IMR-90 (cell line): ENCODE measurements around the gene CERS6. TPM values are rescaled to one million over a fixed set of nuclear protein-coding genes. Genes with fewer than 3 reads are reported as not detected.

ENCODE experiments used
- ATAC-seq: fragments of 200-7000 bp; cut with Tn5 transposase; 2 replicates; pipeline ENCODE4 v1.9.1; 2020; ENCODE audit warnings: low read depth, mild to moderate bottlenecking, moderate library complexity
- BruUV-seq: library from RNA; stranded (reverse); fragments of 400-500 nt; replicated peaks from 2 replicates; lab custom pipeline; 2021; lab: Mats Ljungman, UMichigan
- CTCF ChIA-PET: fragments of 300-600 bp; formaldehyde crosslinking; extraction: SDS; loops from one replicate; lab custom pipeline; 2021; ENCODE audit warnings: antibody characterized with exemption; lab: Yijun Ruan, JAX
- POLR2A ChIA-PET: fragments of 300-600 bp; sonication (Branson Sonifier 250); formaldehyde crosslinking; loops from one replicate; lab custom pipeline; 2022; ENCODE audit warnings: antibody characterized with exemption; ENCODE audit not compliant: unreplicated experiment; lab: Charles Lee
- DNase-seq: peaks from one replicate; pipeline ENCODE4 v3.0.0; 2013
- H2AFZ ChIP-seq: replicated peaks from 2 replicates; pipeline ENCODE3; 2013; ENCODE audit warnings: low read length, mild to moderate bottlenecking; ENCODE audit not compliant: poor library complexity
- H2AK5ac ChIP-seq: 2 replicates; pipeline ENCODE4 v1.6.1; 2013; ENCODE audit warnings: low read depth, low read length, inconsistent platforms
- H2AK9ac ChIP-seq: replicated peaks from 2 replicates; pipeline ENCODE3; 2013; ENCODE audit warnings: mild to moderate bottlenecking, low read depth, low read length, moderate library complexity; ENCODE audit not compliant: poor library complexity
- H2BK120ac ChIP-seq: 2 replicates; pipeline ENCODE4 v1.6.1; 2013; ENCODE audit warnings: low read depth, low read length, inconsistent platforms
- H2BK15ac ChIP-seq: 3 replicates; pipeline ENCODE4 v1.6.1; 2013; ENCODE audit warnings: low read depth, low read length, inconsistent platforms
- H2BK20ac ChIP-seq: 2 replicates; pipeline ENCODE4 v1.6.1; 2013; ENCODE audit warnings: low read depth, mild to moderate bottlenecking, inconsistent platforms, low read length, moderate library complexity
- H2BK5ac ChIP-seq: 2 replicates; pipeline ENCODE4 v1.6.1; 2013; ENCODE audit warnings: mild to moderate bottlenecking, low read depth, low read length, inconsistent platforms; ENCODE audit not compliant: poor library complexity, severe bottlenecking
- H3K14ac ChIP-seq: replicated peaks from 2 replicates; pipeline ENCODE4 v1.6.1; 2013; ENCODE audit warnings: low read depth, low read length, inconsistent platforms
- H3K18ac ChIP-seq: 2 replicates; pipeline ENCODE4 v1.6.1; 2013; ENCODE audit warnings: low read depth, low read length, control low read depth
- H3K23ac ChIP-seq: 2 replicates; pipeline ENCODE4 v1.6.1; 2013; ENCODE audit warnings: low read depth, low read length, inconsistent platforms
- H3K27ac ChIP-seq: 2 replicates; pipeline ENCODE4 v1.5.1; 2013; ENCODE audit warnings: mild to moderate bottlenecking, control low read depth, low read length; ENCODE audit not compliant: insufficient read depth
- H3K27me3 ChIP-seq: 2 replicates; pipeline ENCODE4 v1.6.1; 2013; ENCODE audit warnings: low read length; ENCODE audit not compliant: control insufficient read depth, insufficient read depth
- H3K36me3 ChIP-seq: 2 replicates; pipeline ENCODE4 v1.6.1; 2013; ENCODE audit warnings: low read length, mixed read lengths; ENCODE audit not compliant: control insufficient read depth, insufficient read depth
- H3K4ac ChIP-seq: 2 replicates; pipeline ENCODE4 v1.6.1; 2013; ENCODE audit warnings: low read depth, low read length, inconsistent platforms
- H3K4me1 ChIP-seq: 2 replicates; pipeline ENCODE4 v1.6.1; 2013; ENCODE audit warnings: low read length, mixed read lengths; ENCODE audit not compliant: control insufficient read depth, insufficient read depth
- H3K4me2 ChIP-seq: 2 replicates; pipeline ENCODE4 v1.6.1; 2013; ENCODE audit warnings: low read depth, mild to moderate bottlenecking, control low read depth, low read length, moderate library complexity
- H3K4me3 ChIP-seq: 2 replicates; pipeline ENCODE4 v1.5.1; 2013; ENCODE audit warnings: low read depth, mild to moderate bottlenecking, control low read depth, low read length, moderate library complexity; ENCODE audit not compliant: insufficient read depth
- H3K56ac ChIP-seq: 2 replicates; pipeline ENCODE4 v1.6.1; 2013; ENCODE audit warnings: low read length, inconsistent platforms; ENCODE audit not compliant: insufficient read depth; ENCODE audit errors: extremely low read depth
- H3K79me1 ChIP-seq, 2 experiments: 2 replicates each; pipeline ENCODE4 v1.6.1; 2013; ENCODE audit warnings: low read length in 2 of 2, inconsistent platforms in 1 of 2, low read depth in 1 of 2
- H3K9ac ChIP-seq: 2 replicates; pipeline ENCODE4 v1.6.1; 2013; ENCODE audit warnings: low read depth, low read length, control low read depth
- H3K9me1 ChIP-seq: 2 replicates; pipeline ENCODE4 v1.6.1; 2013; ENCODE audit warnings: low read length, inconsistent platforms; ENCODE audit not compliant: insufficient read depth
- H3K9me3 ChIP-seq: 2 replicates; pipeline ENCODE4 v1.6.1; 2013; ENCODE audit warnings: low read length; ENCODE audit not compliant: control insufficient read depth, insufficient read depth
- H4K20me1 ChIP-seq: 2 replicates; pipeline ENCODE4 v1.6.1; 2013; ENCODE audit warnings: low read length, inconsistent platforms; ENCODE audit not compliant: insufficient read depth
- H4K5ac ChIP-seq: 2 replicates; pipeline ENCODE4 v1.6.1; 2013; ENCODE audit warnings: mild to moderate bottlenecking, low read depth, low read length, control low read depth
- H4K8ac ChIP-seq, 2 experiments: 2 replicates each; pipeline ENCODE4 v1.6.1; 2013; ENCODE audit warnings: low read depth in 2 of 2, low read length in 2 of 2, control low read depth in 1 of 2, inconsistent platforms in 1 of 2
- H4K91ac ChIP-seq: 2 replicates; pipeline ENCODE4 v1.6.1; 2013; ENCODE audit warnings: low read depth, low read length, inconsistent platforms; ENCODE audit not compliant: insufficient read depth
- MAFK ChIP-seq: IDR thresholded peaks from 2 replicates; pipeline ENCODE4 v1.6.1; 2012; ENCODE audit warnings: low read depth, low read length, improper control_type of control experiment
- MXI1 ChIP-seq: IDR thresholded peaks from 2 replicates; pipeline ENCODE4 v1.6.1; 2012; ENCODE audit warnings: low read depth, mild to moderate bottlenecking, low read length, moderate library complexity, borderline replicate concordance
- POLR2A ChIP-seq: IDR thresholded peaks from 2 replicates; pipeline ENCODE4 v1.6.1; 2012; ENCODE audit warnings: mild to moderate bottlenecking, low read depth, low read length
- RFX5 ChIP-seq: IDR thresholded peaks from 2 replicates; pipeline ENCODE4 v1.8.0; 2012; ENCODE audit warnings: low read depth, mild to moderate bottlenecking, low read length, moderate library complexity
- WGBS, 2 experiments: methylation state at CpG; one replicate each; pipeline versions ENCODE4 v1.1.5 to v1.1.7; 2013; ENCODE audit warnings: missing lambda C conversion rate in 2 of 2; ENCODE audit not compliant: insufficient read length in 1 of 2; ENCODE audit errors: extremely low coverage in 2 of 2; 5-methylcytosine and 5-hydroxymethylcytosine counted together
- dilution Hi-C: fragments of 300-500 bp; cut with HindIII; formaldehyde crosslinking; loops from one replicate; pipeline ENCODE4 v1.14.3; 2018; ENCODE audit warnings: low sequenced_read_pairs; ENCODE audit not compliant: unreplicated experiment
- in situ Hi-C: fragments of 300-500 bp; cut with MboI; formaldehyde crosslinking; loops from 3 replicates; pipeline ENCODE4 v1.14.3; 2019; ENCODE audit warnings: low sequenced_read_pairs, inconsistent platforms, mixed read lengths
- intact Hi-C: fragments of 100-400 bp; cut with micrococcal nuclease; formaldehyde crosslinking; loops from 2 replicates; pipeline ENCODE4 v1.10.0; 2022
- polyA plus RNA-seq, 3 experiments: library from polyadenylated mRNA; depleted of rRNA; stranded (reverse); fragments of >200 nt; gene quantifications; 2 replicates each; pipeline ENCODE4 v1.2.3, GENCODE V29; 2012; ENCODE audit warnings: low replicate concordance in 1 of 3
- total RNA-seq: library from RNA; depleted of rRNA; stranded (reverse); fragments of >200 nt; gene quantifications from 2 replicates; pipeline ENCODE4 v1.2.3, GENCODE V29; 2012

CERS6 gene
- total and polyA plus RNA-seq, 2 of the 4 experiments (the other 2 are of a cell fraction): 2.1 to 5.7 TPM

- no peak for DNase-seq
- TF ChIP-seq MXI1 (no peak), RFX5 (no peak), MAFK (0 out of 2 replicates have a peak, but pooled peaks have one; percentile 35), POLR2A (no peak)
These were observed 259.8 kb downstream of the CERS6 start for GRCh38 chr2:168715849-168716248.

More at GRCh38 chr2:168715849-168716248, 259.8 kb downstream of the CERS6 start:
- POLR2A ChIA-PET: no interaction called here
- Histone ChIP-seq H3K79me1 (no peaks in the 10 kb centered on the region), H2BK15ac (no peak overlapping the region), H3K4me2 (no peak overlapping the region), H2AK9ac (no peak overlapping the region), H3K14ac (no peak overlapping the region), H2BK120ac (no peak overlapping the region), H3K27ac (no peak overlapping the region), H3K9me3 (no peaks in the 10 kb centered on the region), H2BK20ac (no peak overlapping the region), H2AFZ (no peak overlapping the region), H3K4me3 (no peak overlapping the region), H4K20me1 (no peaks in the 10 kb centered on the region), H3K18ac (no peak overlapping the region), H3K9ac (no peak overlapping the region), H3K4ac (no peak overlapping the region), H2AK5ac (no peak overlapping the region), H3K56ac (no peak overlapping the region), H4K8ac (no peak overlapping the region), H3K9me1 (no peaks in the 10 kb centered on the region), H4K91ac (no peak overlapping the region), H3K27me3 (no peaks in the 10 kb centered on the region), H3K36me3 (no peaks in the 10 kb centered on the region), H4K5ac (no peak overlapping the region), H2BK5ac (no peak overlapping the region), H3K4me1 (no peaks in the 10 kb centered on the region), H3K23ac (no peak overlapping the region)
- no CpG with 5 or more reads among the region's 2 CpGs for WGBS, 2 experiments
- in situ Hi-C loops (no loop called here), intact Hi-C loops (no loop called here), dilution Hi-C loops (no loop called here)
- no peak for ATAC-seq
- BruUV-seq: no TSS peak
- CTCF ChIA-PET: no interaction called here
